Esophagus squamous epithelium (tissue), 4 donors: Measurements from ENCODE around the gene TCAF1.

Experiments used
- CTCF ChIP-seq, 6 experiments: fragments of 450-650 bp in 4 of 6; fragments of 200-600 bp in 2 of 6; sonication (generic) in 2 of 6; IDR thresholded peaks; one replicate each; pipeline ENCODE4 v1.5.1; 2016 to 2019; ENCODE audit warnings: antibody characterized with exemption in 6 of 6, mild to moderate bottlenecking in 4 of 6, moderate library complexity in 4 of 6
- POLR2A ChIP-seq, 4 donors: fragments of 450-650 bp; IDR thresholded peaks; one replicate each; pipeline ENCODE4 v1.6.1; 2017; ENCODE audit warnings: antibody characterized with exemption in 4 of 4, mild to moderate bottlenecking in 4 of 4, moderate library complexity in 3 of 4

GRCh38 chr7:143848192-143848591 is 53.8 kb downstream of the TCAF1 start:
- TF ChIP-seq CTCF (IDR thresholded peaks at IDR 0.05) = no peak
- TF ChIP-seq POLR2A (IDR thresholded peaks at IDR 0.05) = no peak
